GM18526 (cell line): ENCODE measurements around the gene PPP1CA.

Experiments used
- POLR2A ChIP-seq: IDR thresholded peaks from 3 replicates; pipeline ENCODE4 v1.6.1; 2011; ENCODE audit not compliant: insufficient read length; ENCODE audit errors: extremely low read depth

PPP1CA gene

DNA sequence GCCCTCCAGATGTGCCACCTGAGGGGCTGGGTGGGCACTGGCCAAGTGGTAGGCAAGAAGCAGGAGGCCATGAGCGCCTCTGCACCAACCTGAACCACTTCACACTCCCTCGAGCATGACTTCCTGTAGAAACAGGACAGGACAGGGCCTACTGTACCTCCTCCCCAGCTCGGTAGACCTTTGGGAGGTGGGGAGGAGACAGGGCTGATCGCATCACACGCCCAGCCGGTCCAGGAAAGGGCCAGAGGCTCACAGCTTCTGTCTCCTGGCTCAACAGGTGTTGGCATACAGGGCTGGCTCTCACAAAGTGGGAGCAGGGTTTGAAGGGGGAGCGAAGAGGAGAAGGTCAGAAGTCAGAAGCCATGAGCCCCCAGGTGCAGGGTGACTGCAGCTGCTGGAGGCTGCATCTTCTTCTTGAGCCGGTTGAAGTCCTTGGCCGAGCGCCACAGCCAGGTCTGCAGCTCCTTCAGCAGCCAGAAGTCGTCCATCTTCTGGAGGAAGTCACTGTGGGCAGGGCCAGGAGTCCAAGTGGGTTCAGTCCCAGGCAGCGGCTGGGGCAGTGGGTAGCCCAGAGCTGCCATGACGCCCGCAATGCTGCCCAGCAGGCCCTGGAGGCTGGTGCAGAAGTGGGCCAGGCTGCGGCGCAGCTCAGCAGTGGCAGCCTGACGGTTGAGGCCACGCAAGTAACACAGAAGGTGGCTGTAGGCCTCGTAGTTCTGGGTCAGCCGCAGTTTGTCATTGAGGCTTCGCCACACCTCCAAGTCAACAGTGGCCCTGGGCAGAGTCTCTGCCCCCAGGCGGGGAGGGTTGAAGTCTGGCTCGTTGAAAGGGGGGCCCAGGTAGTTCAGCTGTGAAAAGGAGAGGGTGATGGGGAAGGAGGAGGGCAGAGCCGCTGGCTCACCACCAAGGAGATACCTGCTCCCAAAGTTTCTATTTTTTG, 36.6 kb downstream of the PPP1CA start:
- TF ChIP-seq POLR2A: no peak

DNA sequence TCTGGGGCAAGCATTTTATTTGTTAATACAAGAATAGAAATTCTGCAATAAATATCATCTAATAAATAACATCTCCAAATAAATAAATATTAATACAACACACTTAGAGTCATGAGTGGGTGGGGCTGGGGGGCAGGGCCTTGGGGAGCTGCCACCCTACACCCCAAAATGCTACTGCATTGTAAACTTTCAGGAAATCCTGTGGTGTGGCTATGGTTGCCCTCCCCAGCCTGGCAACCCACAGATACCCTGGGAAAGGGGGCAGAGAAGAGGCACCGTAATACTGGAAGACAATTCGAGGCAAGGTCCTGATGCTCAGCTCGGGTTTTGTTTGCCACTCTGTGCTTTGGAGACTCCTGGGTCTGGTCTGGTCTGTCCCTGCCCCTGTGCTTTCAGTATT, 37.5 kb downstream of the PPP1CA start:
- TF ChIP-seq POLR2A: no peak

DNA sequence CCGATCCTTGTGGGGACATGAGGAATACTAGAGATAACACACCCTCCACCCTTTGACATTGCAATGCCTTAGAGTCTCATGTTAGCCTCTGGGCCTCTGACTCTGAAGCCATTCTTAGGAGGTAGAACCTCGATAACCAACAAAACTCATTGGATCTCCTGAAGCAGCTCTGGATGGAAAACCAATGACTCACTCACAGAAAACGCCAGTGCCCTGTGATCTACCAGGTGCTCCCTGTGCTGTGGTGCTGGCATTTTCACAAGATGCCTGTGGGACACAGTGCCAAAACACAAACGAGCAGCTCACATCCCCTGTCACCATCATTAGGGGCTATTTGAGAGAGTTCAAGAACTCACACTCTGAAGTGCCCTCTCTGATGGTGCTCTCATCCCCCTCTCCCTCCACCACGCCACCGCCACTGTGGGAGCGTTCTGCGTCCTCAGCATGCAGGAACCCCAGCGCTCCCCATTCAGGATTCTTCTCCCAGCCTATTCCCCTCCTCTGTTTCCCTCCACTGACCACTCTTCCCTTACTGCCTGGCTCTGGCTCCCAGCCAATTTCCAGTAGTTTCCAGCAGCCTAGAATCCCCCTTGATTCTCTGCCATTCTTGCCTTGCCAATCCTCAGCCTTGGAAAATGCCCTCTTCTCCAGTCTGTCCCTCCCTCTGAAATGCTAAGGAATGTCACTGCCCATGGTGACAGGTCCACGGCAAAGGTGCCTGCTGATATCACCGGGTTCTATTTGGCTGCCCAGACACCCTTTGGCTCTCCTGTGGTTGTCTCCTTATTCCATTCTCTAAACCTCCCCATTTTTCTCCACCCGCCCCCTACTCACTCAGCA, 43.6 kb downstream of the PPP1CA start:
- no peak for TF ChIP-seq POLR2A

DNA sequence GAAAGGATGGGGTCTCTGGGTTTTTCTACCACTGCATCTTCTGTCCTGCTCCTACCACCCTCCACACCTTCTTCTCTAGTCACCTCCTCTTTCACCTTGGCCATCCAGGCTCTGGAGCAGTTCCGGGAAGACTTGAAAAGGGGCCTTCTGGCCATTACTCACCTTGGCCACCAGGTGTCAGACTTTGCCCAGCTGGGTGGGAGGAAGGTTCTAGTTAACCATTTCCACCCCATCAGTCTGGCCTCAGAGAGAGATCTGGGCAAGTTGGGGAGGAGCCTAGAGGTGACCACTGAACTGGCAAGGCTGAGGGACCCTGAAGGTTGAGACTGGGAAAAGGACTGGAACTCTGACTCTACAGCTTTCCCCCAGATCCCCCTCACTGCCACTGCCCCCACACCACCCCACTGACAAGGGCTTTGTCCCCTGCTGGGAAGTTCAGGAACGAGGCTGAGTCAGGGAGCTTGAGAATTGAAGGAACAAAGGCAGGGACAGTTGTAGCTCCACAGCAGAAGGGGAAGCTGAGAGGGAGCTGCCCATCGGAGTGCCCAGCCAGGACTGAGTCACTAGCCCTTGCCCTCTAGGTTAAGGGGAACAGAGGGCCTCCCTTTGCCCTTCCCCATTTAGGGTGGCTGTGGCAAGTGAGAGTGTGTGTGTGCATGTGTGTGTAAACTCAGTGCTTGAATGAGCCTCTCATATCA, 44.6 kb downstream of the PPP1CA start:
- no peak for TF ChIP-seq POLR2A

DNA sequence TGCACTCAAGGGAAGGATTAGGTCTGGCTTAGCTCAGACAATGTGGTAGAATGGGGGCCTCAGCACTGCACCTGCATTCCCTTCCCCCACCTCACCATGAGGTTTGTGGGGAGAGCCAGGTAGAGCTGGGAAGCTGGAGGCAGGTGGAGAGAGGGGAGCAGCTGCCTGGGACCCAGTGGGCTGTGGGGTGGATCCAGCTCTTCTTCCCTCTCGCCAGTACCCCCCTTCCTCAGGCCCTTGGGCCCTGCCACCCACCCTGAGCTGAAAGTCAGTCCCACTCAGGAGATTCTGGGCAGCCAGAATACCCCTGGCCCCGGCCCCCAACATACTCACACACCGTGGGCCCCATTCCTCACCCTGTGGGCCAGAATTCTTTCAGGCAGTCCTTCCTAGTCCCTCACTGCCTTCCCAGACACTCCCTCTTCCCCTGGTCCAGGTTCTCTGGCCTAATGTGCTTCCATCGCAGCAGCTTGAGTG, 45.2 kb downstream of the PPP1CA start:
- no peak for TF ChIP-seq POLR2A

DNA sequence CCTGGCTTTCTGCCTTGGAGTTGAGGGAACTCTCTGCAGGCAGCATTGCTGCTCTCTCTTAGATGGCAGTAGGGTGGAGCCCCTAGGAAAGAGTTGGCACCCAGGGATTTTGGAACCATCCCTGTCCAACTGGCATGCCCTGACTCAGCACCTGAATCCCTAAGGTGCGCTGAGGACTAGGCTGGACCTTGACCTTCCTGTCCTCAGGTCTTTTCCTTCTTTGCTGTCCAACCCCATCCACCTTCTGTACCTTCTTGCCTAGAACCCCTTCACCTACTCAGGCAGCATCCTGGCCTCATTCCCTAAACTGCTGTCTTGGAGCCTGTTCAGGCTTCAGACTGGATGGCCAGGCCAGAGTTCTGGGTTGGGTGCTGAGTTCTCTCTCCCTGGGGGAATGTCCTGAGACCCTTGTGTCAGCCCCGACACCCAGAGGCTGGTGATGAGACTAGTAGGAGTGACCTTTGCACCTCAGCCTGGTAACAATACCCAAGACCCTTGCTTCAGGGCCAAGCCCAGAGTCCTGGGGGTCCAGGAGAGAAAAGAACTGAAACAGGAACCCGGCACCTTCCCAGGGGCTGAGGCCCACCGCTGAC, 45.8 kb downstream of the PPP1CA start:
- TF ChIP-seq POLR2A: no peak

DNA sequence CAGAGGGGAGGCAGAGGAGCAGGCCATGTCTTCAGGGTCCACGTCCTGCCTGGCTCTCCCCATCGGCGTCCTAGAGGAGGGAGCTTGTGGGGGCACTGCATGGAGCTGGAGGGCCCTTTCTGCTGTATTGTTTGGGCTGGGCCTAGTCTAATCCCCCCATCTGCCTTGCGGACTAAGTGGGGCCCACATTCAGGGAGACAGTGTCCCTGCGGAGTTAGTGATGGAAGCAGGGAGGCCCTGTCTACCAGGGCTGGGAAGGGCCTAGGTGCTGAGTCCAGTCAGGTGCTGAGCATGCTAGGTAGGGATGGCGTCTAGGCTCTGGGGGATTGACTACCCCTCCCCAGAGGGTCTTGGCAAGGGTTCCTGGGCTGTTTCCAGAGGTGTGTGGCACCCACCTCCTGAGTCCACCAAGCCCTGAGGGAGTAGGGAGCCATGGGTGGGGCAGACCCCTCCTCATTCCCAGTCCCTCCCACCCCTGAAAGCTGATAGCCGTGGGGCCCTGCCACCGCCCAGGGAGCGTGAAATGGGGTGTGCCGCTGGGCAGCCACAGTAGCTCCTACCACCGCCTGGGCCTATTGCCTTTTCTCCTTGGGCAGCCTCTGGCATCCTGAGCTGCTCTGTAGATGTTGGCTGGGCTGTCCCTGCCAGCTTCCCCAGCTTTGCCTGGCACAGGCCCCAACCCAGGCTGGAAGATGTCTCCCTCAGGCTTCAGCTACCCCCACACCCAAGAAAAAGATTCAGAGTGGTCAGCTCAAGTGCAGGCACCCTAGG, 46.5 kb downstream of the PPP1CA start:
- TF ChIP-seq POLR2A: no peak

DNA sequence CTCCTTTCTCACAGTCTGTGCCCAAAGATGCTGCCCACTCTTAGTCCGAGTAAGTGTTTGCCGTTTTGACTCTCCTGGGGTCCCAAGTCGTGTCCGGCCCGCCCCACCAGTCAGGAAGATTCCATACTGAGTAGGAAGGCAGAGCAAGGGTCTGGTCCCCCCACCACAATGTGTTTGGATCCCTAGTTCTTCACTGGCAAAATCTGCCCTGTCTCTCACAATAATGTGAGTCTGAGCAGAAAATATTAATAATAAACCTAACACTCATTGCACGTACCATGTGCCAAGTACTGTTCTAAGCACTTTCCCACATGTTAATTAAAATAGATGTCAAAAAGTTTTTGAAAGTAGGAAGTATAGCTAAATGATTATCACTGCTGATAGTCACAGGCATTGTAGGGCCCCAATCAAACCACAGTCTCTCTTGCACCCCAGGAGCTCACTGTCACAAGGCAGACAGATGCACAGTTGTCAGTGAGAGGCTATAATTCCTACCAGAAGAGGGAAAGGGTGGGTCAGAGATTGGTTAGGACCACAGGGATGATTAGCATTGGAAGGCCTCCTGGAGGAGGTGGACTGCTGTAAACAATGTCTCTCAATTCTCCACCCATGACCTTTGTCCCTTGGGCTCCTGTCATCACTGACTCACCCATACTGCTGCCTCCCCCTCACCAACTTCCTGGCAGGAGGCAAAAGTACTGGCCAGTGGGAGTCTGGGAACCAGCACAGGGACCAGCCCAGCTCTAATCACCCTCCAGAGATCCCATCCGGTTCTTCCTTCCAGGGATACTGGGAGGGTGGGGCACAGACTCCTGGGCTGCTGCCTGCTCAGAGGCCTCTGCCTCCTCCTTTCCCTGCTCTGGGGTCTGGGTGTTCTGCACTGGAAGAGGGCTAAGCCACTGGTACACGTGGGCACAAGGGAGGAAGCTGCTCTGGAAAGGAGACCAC, 47.3 kb downstream of the PPP1CA start:
- peak; percentile 34 for TF ChIP-seq POLR2A

DNA sequence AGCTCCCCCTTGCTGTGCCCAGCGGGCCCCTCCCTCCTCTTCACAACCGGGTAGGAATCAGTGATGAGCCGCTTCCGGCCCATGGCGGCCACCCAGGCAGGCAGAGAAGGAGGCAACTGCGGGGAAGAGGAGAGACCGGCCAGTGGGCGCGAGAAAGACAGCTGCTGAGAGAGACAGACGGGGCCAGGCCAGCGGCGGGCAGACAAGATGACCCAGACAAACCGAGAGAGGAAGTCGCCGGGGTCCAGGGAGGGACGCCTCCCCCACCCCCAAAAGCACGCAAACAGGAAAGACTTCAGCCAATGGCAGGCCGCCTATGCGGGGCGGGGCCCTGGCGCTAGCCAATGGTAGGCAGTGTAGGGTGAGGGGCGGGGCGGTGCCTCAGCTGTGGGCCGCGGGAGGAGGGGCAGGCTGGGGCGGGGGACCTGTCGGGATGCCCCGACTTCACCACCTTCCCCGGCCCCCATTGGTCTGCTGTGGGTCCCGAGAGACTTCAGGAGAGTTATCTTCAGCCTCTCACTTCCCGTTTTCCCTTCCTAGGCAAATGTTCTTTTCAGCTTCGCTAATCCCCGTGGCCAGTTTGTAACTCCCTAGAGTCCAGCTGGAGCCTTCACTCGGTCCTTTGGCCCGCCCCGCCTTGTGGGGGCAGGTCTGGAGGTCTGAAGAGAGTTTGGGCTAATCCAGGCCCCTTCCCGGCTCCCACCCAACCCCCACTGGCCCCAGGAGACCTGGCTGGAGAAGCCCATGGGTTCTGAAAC, 48.2 kb downstream of the PPP1CA start, which contains the start of gene POLD4:
TSS of gene POLD4 (minus strand) at position 230 of the 758 bp plus-strand sequence. CDS start at position 83, 147 bp downstream.
- peak; percentile 94 for TF ChIP-seq POLR2A

DNA sequence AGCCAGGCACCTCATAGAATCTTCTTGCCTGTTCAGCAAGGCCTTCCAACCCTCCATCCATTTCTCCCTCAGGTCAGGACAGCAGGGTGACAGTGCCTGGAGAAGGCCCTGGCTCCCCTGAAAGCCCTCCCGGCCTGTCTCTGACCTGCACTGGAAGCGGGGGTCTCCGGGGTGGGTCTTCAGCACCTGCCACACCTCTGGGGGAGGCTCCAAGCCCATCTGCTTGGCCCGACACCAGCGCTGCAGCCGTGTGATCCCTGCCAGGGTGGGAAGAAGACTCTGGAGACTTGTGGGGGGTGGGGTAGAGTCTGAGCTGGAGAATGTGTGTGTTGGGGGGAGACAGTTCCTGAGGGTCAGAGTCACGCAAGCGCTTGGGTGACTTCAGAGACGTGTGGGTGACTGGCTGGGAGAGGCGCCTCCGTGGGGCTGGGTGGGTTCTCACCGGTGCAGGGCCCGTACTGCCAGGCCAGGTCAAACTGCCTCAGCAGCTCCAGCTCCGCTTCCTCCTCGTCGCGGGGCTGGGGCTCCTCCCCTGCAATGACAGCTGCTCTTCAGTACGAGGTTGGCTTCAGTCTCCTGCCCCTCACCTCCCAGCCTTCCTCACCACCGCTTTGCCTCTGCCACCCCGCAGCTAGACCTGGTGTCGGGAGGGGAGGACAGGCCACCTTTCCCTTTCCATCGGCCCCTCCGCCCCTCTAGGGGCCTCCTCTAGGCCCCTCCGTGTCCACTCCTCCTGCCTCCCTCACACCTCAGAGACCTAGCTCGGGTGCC, 48.9 kb downstream of the PPP1CA start:
- TF ChIP-seq POLR2A: no peak

DNA sequence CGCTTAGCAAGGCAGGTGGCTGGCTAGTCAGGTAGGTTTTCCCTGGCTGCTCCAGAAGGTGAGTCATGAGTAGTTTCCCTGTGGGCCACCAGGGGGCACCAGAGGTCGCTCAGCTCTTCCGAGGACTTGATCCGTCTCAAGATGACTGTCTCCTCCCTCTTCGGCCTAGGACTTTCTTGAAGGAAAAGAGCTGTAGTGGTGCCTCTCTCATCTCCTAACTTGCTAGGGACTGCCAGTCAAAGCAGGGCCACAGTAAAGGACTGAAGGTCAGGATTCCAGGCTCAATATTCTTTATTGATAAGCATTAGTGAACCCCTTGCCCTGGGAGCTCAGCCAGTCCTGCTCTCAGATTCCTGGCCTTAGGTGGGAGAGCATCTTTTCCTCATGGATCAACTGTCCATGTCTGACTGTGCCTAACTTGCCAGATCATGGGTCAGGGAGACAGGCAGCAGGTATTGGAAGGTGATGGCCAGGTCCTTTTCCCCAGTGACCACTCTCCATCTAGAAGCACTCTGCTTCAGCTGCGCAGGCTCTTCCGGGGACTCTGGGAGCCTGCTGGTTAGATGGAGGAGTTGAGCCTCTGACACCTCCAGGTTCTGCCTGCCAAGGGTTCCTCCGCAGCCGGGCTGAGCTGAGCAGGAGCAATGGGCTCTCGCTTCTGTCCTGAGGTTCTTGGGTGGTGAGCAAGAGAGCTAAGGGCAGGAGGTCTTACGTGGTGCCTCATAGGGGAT, 50.2 kb downstream of the PPP1CA start:
- no peak for TF ChIP-seq POLR2A
